LNCAP (cell line): ENCODE results near the gene SLX4.

Source experiments
- CTCF ChIP-seq: fragments of 450-650 bp; IDR thresholded peaks from 2 replicates; pipeline ENCODE4 v1.5.1; 2017; ENCODE audit warnings: mild to moderate bottlenecking

SLX4 gene

GRCh38 chr16:3580251-3580651 lies 31.2 kb downstream of the SLX4 start:
- no peak for TF ChIP-seq CTCF

GRCh38 chr16:3579776-3580175 lies 31.6 kb downstream of the SLX4 start:
- no peak for TF ChIP-seq CTCF

- no peak for TF ChIP-seq CTCF
Observed at GRCh38 chr16:3578610-3579551, 32.5 kb downstream of the SLX4 start.

- no peak for TF ChIP-seq CTCF
Observed at GRCh38 chr16:3578121-3578520, 33.3 kb downstream of the SLX4 start.

GRCh38 chr16:3577302-3577752 lies 34.1 kb downstream of the SLX4 start, which contains the start of gene NLRC3:
TSS of gene NLRC3 (minus strand) at chr16:3577403. CDS start at chr16:3565036, 12,367 bp downstream.
- no peak for TF ChIP-seq CTCF

GRCh38 chr16:3576211-3576610 lies 35.2 kb downstream of the SLX4 start:
- no peak for TF ChIP-seq CTCF

- no peak for TF ChIP-seq CTCF
Observed at GRCh38 chr16:3575491-3575890, 35.9 kb downstream of the SLX4 start.
